Neural progenitor cell (in vitro differentiated cells): Measurements from ENCODE around the gene GTF3C1.

ENCODE experiments used
- EZH2phosphoT487 ChIP-seq: fragments of 200-600 bp; sonication (generic); IDR thresholded peaks from 2 replicates; pipeline ENCODE4 v1.6.1; 2017; ENCODE audit warnings: antibody characterized with exemption
- TF ChIP-seq, protein P1 (sequence below): fragments of 200-600 bp; sonication (generic); IDR thresholded peaks from 2 replicates; pipeline ENCODE4 v1.5.1; 2017; ENCODE audit warnings: antibody characterized with exemption, mild to moderate bottlenecking

DNA sequence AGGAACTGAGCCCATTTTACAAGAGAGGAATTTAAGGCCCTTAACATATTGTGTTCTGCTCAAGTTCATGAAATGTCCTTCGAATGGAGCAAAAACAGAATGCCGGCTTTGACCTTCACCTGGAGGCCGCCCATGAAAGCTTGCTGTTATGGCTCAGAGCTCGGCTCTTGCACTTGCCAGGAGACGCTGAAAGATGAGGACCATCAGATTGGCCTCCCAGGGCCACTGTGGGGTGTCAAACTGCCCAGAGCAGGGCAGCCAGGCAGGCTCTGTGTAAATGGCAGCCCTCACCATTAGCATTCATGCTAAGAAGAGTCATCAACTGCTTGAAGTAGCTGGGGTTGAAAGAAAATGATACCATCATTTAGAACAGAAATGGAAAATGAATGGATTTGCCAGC is 108.4 kb downstream of the GTF3C1 start:
- TF ChIP-seq, protein P1, sequence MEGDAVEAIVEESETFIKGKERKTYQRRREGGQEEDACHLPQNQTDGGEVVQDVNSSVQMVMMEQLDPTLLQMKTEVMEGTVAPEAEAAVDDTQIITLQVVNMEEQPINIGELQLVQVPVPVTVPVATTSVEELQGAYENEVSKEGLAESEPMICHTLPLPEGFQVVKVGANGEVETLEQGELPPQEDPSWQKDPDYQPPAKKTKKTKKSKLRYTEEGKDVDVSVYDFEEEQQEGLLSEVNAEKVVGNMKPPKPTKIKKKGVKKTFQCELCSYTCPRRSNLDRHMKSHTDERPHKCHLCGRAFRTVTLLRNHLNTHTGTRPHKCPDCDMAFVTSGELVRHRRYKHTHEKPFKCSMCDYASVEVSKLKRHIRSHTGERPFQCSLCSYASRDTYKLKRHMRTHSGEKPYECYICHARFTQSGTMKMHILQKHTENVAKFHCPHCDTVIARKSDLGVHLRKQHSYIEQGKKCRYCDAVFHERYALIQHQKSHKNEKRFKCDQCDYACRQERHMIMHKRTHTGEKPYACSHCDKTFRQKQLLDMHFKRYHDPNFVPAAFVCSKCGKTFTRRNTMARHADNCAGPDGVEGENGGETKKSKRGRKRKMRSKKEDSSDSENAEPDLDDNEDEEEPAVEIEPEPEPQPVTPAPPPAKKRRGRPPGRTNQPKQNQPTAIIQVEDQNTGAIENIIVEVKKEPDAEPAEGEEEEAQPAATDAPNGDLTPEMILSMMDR, result no peak
- TF ChIP-seq EZH2phosphoT487, result no peak
